ENCODE data around the gene TH.

DNA sequence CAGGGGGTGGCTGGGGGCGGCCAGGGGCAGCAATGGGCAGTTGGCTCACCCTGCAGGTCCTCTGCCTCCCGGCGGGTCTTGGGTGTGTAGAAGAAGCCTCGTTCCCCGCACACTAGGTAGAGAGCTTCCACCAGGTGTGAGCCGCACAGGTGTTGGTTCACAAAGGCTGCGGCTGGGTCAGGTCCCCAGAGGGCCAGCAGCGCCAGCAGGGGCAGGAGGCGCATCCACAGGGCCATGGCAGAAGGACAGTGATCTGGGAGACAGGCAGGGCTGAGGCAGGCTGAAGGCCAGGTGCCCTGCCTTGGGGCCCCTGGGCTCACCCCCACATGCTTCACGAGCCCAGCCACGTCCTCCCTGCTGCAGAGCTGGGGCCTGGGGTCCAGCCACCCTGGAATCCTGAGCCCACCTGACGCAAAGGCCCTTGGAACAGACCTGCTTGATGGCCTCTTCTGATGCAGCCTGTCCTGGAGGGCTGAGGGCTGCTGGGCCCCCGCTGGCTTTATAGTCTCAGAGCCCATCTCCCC, 10.8 kb downstream of the TH start, which contains the start of gene INS:
- TF ChIP-seq EZH2 (IDR thresholded peaks at IDR 0.05; ENCODE audit: low read depth, low read length, severe bottlenecking) (no peak), JUND (IDR thresholded peaks at IDR 0.05; ENCODE audit: low read length) (no peak), SIN3A (conservative IDR thresholded peaks at IDR 0.05 in 1 of 2, IDR thresholded peaks at IDR 0.05 in 1 of 2; ENCODE audit: low read depth in 1 of 2, low read length in 2 of 2) (no peak), POLR2A (IDR thresholded peaks at IDR 0.05; ENCODE audit: control extremely low read depth in 1 of 2, low read depth in 2 of 2, low read length in 2 of 2) (no peak), EP300 (IDR thresholded peaks at IDR 0.05; ENCODE audit: borderline replicate concordance in 1 of 2, low read depth in 2 of 2, low read length in 2 of 2) (no peak)
- TF ChIP-seq, protein P1, sequence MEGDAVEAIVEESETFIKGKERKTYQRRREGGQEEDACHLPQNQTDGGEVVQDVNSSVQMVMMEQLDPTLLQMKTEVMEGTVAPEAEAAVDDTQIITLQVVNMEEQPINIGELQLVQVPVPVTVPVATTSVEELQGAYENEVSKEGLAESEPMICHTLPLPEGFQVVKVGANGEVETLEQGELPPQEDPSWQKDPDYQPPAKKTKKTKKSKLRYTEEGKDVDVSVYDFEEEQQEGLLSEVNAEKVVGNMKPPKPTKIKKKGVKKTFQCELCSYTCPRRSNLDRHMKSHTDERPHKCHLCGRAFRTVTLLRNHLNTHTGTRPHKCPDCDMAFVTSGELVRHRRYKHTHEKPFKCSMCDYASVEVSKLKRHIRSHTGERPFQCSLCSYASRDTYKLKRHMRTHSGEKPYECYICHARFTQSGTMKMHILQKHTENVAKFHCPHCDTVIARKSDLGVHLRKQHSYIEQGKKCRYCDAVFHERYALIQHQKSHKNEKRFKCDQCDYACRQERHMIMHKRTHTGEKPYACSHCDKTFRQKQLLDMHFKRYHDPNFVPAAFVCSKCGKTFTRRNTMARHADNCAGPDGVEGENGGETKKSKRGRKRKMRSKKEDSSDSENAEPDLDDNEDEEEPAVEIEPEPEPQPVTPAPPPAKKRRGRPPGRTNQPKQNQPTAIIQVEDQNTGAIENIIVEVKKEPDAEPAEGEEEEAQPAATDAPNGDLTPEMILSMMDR (IDR thresholded peaks at IDR 0.05; ENCODE audit: control extremely low read depth in 1 of 3, insufficient read depth in 1 of 3, low read depth in 1 of 3, low read length in 3 of 3): no peak
- TF ChIP-seq, protein P2, sequence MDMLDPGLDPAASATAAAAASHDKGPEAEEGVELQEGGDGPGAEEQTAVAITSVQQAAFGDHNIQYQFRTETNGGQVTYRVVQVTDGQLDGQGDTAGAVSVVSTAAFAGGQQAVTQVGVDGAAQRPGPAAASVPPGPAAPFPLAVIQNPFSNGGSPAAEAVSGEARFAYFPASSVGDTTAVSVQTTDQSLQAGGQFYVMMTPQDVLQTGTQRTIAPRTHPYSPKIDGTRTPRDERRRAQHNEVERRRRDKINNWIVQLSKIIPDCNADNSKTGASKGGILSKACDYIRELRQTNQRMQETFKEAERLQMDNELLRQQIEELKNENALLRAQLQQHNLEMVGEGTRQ (IDR thresholded peaks at IDR 0.05; ENCODE audit: low read length): no peak
- TF ChIP-seq, protein P3, sequence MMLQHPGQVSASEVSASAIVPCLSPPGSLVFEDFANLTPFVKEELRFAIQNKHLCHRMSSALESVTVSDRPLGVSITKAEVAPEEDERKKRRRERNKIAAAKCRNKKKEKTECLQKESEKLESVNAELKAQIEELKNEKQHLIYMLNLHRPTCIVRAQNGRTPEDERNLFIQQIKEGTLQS (IDR thresholded peaks at IDR 0.05; ENCODE audit: insufficient read depth, low read depth, low read length): no peak
